HG02943 (cell line): Measurements from ENCODE around the gene CBR3.
"Not testable (repeated sequence)": the region's sequence is repeated elsewhere in the genome, so short reads cannot be mapped to it uniquely, and the experiment has no call there.

ENCODE experiments used
- ATAC-seq: cut with Tn5 transposase; IDR thresholded peaks from one replicate; pipeline ENCODE4 v1.9.1; 2021; ENCODE audit warnings: mild to moderate bottlenecking, low read depth, moderate library complexity; ENCODE audit not compliant: unreplicated experiment

CBR3 gene

DNA sequence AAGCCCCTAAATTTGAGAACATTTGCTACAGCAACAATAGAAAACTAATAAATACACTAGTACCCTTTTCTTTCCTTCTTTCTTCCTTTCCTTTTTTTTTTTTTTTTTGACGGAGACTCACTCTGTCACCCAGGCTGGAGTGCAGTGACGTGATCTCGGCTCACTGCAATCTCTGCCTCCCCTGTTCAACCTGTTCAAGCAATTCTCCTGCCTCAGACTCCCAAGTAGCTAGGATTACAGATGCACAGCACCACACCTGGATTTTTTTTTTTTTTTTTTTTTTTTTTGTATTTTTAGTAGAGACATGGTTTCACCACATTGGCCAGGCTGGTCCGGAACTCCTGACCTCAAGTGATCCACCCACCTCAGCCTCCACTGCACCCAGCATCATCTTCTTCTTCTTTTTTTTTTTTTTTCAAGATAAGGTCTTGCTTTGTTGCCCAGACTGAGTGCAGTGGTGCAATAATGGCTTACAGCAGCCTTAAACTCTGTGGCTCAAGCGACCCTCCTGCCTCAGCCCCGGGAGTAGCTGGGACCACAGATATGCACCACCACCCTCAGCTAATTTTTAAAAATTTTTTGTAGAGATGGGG is 19.6 kb upstream of the CBR3 start:
- no peak for ATAC-seq

DNA sequence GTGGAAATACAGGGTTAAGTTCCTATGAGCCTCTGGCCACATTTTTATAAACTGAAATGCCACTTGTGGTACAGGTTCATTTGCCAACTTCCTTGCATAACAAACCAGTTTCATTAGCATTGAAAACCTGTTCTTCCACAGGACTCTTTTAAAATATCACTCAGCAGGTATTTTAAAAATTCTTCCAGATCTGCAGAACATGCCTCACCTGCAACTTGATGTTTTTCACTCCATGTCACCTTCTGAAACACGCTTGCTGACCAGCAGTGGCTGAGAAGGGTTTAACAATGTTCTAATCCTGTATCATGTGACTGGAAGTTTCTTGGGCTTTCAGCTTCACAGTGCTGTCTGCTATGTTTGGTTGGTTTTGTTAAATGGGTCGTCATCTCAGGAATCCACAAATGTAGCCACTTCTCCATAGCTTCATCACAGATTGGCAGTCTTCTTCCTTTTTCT is 17.6 kb upstream of the CBR3 start:
- ATAC-seq: no peak

DNA sequence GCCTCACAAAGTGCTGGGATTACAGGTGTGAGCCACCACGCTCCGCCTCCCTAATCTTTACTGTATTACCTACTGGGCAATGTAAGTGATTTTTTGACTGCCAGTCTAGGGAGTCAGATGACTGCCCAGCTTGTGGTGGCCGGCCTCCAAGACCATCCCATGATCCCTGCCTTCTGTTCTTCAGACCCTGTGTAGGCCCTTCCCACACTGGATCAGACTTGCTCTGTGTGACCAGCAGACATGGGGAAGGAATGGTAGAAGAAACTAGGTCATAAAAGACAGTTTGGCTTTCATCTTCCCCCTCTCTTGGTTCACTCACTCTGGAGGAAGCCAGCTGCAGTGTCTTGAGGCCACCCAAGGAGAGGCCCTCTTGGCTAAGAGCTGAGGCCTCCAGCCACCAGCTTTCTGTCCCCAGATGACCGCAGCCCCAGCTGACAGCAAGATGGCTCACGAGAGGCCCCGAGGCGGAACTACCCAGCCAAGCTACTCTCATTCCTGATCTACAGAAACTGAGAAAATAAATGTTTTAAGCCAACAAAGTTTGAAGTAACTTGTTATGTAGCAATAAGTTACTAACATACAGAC is 14.5 kb upstream of the CBR3 start:
- no peak for ATAC-seq

DNA sequence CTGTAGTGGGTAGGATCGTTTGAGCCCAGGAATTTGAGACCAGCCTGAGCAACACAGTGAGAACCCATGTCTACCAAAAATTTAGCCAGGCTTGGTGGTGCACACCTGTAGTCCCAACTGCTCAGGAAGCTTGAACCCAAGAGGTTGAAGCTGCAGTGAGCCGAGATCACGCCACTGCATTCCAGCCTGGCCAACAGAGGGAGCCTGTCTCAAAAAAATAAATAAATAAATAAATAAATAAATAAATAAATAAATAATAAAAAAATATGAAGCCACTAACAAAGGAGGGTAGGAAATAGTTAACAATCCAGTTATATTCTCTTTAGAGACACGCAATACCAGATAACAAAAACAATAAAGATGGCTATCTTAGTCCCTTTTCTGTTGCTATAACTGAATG is 11.9 kb upstream of the CBR3 start:
- no peak for ATAC-seq

DNA sequence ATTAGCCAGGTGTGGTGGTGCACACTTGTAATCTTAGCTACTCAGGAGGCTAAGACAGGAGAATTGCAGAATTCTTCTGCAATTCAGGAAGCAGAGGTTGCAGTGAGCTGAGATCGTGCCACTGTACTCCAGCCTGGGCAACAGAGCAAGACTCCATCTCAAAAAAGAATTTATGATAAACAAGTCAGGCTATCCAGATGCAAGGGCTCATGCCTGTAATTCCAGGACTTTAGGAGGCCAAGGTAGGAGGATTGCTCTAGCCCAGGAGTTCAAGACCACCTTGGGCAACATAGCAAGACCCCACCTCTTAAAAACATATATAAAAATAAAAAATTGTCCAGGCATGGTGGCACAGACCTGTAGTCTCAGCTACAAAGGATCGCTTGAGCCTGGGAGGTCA is 10.5 kb upstream of the CBR3 start:
- no peak for ATAC-seq

DNA sequence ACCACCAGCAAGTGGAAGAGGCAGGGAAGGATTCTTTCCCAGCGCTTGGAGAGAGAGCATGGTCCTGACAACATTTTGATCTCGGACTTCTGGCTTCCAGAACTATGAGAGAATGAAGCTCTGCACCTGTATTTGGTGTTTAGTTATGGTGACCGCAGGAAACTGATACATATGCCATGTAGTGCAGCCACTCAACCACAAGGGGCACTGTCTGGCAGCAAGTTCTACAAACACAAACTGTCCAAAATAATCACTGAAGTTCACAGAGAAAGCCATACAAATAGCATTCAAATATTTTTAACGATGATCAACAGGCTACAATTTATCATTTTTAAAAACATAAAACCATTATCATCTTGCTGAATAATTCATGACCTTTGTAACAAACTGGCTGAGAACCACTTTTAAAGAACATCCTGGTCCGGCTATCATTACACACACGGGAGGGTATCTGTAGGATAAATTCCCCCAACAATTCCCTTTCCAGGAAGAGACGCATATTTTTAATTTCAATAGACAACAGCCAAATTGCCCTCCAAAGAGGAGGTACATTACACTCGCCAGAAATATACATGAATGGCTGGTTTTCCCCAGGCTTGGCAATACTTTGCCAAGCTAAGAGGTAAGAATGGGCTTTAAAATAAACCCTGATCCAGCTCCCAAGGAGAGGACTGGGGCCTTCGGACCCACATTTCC is 9.2 kb upstream of the CBR3 start:
- no peak for ATAC-seq

DNA sequence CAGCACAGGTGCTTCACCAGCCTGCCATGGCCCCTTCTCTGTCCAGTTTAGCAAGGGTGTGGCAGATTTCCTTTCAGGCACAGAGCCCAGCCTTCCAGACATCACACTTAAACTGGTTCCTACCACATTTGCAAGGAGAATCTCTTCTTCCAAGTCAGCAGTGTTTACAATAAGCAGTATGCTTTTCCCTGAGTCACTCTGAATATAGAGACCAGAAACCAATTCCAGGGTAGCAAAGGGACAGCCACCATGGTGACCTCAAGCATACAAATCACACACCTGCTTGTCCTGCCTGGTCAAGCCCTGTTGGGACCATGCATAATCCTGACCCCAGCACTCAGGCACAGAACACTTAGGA is 8.7 kb upstream of the CBR3 start:
- no peak for ATAC-seq

DNA sequence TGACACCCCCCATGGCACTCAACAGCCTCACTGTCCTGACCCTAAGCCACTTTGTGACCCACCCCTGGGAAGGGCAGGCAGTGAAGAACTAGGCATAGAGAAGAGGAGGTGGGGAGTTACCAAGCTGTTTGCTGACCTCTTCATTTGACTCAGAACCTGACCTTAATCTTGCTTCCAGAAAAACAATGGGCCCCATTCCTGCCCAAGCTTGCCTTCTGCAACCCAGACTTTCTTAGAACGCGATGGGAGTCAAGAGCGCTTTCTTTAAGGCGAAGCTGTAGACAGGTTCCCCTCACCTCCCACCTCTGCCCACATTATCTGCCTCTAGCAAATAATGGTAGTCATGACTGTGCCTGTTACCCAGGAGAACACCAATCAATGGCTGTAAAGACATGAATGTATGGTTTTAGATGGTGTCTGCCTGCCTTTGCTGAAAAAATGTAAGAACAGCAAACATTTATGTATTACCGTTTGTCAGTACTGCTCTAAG is 8.2 kb upstream of the CBR3 start:
- ATAC-seq: no peak

DNA sequence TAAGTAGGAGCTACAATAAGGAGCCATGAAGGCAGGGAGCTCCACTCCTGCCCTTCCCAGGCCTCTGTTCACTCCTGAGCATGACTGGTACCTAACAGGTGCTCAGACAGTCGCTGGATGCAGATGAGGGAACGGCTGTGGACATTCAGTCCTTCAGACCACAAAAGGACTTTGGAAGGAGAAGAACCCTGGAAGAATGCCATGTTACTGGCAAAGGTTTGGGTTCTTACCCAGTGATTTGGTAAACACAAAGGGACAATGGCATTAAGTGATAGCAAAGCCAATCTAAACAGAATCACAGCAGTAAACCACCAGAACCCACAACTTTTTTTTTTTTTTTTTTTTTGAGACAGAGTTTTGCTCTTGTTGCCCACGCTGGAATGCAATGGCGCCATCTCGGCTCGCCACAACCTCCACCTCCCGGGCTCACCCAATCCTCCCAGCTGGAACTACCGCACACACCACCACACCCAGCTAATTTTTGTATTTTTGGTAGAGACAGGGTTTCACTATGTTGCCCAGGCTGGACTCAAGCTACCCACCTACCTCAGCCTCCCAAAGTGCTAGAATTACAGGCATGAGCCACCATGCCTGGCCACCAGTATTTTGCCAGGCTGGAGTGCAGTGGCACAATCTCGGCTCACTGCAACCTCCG is 7.5 kb upstream of the CBR3 start:
- ATAC-seq: no peak

DNA sequence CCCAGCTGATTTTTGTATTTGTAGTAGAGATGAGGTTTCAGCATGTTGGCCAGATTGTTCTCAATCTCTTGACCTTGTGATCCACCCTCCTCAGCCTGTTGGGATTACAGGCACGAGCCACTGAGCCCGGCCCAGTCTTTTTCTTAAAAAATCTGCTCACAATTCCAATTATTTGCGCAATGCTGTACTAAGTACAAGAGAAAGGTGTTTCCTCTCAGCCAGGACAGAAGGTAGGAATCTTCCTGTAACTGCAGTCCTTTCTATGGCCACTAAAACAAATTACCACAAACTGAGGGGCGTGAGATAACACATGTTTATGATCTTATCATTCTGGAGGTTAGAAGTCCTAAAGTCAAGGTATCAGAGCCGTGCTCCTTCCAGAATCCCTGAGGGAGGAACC is 6.9 kb upstream of the CBR3 start:
- no peak for ATAC-seq

DNA sequence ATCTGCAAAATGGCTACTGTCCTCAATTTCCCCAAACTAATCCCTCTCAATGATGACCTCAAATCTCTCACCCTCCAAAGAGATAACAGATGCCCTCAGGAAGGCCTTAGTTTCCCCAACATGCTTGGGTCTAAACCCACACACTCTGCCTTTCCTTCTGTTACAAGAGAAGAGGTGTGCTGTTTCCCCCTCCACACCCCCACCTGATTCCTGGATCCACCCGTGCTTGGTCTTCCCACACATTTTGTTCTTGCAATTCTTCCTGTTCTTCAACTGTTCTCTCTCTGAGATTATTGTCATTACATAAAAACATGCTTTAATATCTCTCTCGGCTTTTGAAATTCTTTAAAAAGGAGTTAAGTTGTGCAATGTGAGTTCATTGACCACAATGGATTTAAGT is 5.7 kb upstream of the CBR3 start:
- ATAC-seq: no peak

DNA sequence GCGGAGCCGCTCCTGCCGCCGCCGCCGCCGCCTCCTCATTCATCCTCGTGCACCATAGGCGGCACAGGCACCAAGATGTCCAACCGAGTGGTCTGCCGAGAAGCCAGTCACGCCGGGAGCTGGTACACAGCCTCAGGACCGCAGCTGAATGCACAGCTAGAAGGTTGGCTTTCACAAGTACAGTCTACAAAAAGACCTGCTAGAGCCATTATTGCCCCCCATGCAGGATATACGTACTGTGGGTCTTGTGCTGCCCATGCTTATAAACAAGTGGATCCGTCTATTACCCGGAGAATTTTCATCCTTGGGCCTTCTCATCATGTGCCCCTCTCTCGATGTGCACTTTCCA is 4.5 kb upstream of the CBR3 start:
- not testable (repeated sequence) for ATAC-seq

DNA sequence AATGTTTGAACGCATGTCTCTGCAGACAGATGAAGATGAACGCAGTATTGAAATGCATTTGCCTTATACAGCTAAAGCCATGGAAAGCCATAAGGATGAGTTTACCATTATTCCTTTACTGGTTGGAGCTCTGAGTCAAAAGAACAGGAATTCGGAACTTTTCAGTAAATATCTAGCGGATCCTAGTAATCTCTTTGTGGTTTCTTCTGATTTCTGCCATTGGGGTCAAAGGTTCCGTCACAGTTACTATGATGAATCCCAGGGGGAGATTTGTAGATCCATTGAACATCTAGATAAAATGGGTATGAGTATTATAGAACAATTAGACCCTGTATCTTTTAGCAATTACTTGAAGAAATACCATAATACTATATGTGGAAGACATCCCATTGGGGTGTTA is 4.0 kb upstream of the CBR3 start:
- not testable (repeated sequence) for ATAC-seq

DNA sequence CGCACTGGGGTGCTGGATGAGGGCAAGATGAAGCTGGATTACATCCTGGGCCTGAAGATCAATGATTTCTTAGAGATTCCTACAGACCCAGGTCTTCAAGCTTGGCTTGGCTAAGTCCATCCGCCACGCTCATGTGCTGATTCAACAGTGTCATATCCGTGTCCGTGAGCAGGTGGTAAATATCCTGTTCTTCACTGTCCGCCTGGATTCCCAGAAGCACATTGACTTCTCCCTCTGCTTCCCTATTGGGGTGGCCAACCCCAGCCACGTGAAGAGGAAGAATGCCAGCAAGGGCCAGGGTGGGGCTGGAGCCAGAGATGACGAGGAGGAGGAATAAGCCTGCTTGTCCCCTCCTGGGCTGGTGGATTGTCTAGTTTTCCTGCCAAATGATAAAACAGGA is 2.2 kb upstream of the CBR3 start:
- no peak for ATAC-seq

DNA sequence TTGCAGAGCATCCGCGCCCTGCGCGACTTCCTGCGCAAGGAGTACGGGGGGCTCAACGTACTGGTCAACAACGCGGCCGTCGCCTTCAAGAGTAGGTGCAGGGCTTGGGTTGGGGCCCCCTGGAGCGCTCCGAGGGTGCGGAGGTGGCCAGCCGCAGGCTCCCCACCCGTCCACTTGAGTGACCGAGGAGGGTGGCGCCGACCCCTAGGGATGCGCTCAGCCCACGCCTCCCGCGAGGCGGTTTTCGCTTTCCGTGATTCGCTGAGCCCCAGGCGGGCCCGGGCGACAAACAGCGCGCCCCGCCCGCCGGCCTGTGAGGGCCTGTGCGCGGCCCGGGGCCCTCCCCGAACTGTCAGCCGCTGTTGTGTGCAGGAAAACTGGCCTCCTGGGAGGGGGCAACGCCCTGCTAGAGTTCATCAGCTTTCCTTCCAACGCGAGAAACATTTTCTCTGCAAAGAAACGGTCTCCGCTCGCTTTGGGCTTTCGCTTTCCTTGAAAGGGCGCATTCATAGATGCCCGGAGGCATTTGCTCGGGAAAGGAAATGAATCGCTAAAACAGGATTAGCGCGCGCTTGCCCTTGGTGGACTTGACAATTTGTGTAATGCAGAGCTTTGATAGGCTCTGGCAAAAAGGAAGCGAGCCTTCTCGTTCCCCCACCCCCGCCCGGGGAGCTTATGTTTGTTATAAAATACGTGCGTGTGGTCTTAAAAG is 668 bp downstream of the CBR3 start:
- ATAC-seq: no peak

DNA sequence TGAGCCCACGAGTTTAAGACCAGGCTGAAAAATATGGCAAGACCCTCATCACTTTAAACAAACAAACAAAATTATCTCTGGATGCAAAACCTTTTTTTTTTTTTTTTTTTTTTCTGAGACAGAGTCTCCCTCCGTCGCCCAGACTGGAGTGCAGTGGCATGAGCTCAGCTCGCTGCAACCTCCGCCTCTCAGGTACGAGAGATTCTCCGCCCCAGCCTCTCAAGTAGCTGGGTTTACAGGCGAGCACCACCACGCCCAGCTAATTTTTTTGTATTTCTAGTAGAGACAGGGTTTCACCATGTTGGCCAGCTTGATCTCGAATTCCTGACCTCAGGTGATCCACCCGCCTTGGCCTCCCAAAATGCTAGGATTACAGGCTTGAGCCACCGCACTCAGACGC is 4.9 kb downstream of the CBR3 start:
- not testable (repeated sequence) for ATAC-seq

DNA sequence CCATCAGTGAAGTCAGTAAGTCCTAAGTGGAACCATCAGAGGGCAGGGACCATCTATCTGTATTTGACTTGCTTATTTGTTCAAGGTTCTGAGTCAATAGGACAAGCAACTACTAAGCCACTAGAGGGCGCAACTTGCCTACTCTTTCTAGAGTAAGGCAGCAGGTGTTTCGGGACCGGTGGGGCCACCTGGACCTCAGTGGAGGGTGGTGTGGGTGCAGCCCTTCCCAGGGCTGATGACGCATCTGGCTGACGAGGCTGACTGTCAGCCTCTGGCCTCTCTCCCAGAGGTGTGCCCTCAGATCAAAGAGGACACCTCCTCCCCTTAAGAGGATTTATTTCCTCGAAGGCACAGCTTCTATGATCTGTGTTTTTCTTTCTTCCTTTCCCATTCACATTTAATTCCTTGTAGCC is 6.6 kb downstream of the CBR3 start:
- ATAC-seq: peak; percentile 63

DNA sequence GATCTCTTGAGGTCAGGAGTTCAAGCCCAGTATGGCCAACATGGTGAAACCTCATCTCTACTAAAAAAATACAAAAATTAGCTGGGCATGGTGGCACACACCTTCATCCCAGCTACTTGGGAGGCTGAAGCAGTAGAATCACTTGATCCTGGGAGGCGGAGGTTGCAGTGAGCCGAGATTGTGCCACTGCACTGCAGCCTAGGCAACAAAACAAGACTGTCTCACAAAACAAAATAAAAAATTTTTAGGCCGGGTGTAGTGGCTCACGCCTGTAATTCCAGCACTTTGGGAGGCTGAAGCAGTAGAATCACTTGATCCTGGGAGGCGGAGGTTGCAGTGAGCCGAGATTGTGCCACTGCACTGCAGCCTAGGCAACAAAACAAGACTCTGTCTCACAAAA is 9.4 kb downstream of the CBR3 start:
- not testable (repeated sequence) for ATAC-seq

DNA sequence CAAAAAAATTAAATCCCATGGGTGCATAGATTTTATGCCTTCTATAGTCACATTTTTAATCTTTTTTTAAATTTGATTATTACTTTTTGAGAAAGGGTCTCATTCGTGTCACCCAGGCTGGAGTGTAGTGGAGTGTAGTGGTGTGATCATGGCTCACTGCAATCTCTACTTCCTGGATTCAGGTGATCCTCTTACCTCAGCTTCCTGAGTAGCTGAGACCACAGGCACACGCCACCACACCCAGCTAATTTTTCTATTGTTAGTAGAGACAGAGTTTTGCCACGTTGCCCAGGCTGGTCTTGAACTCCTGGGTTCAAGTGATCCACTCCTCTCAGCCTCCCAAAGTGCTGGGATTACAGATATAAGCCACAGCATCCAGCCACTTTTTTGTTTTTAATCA is 10.4 kb downstream of the CBR3 start:
- no peak for ATAC-seq

DNA sequence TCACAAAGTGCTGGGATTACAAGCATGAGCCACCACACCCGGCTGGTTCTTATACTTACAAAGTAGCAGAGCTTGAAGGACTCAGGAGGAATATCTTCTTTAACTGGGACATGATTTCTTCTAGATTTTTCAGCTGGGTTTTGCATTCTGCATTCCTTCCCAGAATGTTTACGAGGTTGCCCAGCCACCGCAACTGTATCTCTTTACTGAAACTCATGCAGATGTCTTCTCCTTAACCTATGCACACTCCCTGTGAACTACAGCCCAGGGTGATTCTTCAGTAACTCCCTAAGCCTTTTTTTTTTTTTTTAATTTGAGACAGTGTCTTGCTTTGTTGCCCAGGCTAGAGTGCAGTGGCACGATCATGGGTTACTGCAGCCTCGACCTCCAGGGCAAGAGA is 13.0 kb downstream of the CBR3 start:
- ATAC-seq: no peak

DNA sequence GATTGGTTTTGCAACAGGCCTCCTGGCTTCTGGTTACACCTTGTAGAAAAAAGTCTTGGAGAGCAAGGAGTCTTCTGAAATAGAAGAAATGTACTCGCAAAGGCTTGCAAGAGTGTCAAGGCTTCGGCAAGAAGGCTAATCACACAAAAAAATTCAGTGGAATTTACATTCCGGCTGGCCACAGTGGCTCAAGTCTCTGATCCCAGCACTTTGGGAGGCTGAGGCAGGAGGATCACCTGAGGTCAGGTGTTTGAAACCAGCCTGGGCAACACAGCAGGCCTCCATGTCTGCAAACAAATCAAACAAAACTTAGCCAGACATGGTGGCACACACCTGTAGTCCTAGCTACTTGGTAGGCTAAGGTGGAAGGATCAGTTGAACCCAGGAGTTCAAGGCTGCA is 14.0 kb downstream of the CBR3 start:
- no peak for ATAC-seq
